GM19395 (cell line): ENCODE data around the gene TTC4.

Experiments used
- ATAC-seq: cut with Tn5 transposase; IDR thresholded peaks from one replicate; pipeline ENCODE4 v1.9.1; 2021; ENCODE audit warnings: mild to moderate bottlenecking, moderate library complexity; ENCODE audit not compliant: unreplicated experiment

The TTC4 gene

GRCh38 chr1:54703471-54703870 is 12.2 kb upstream of the TTC4 start:
- ATAC-seq = no peak

GRCh38 chr1:54705153-54705552 is 10.5 kb upstream of the TTC4 start:
- ATAC-seq = no peak

GRCh38 chr1:54706419-54706818 is 9.2 kb upstream of the TTC4 start:
- no peak for ATAC-seq

- ATAC-seq = no peak
These were observed 7.3 kb upstream of the TTC4 start for GRCh38 chr1:54708385-54708784.

GRCh38 chr1:54709547-54710292 is 5.9 kb upstream of the TTC4 start:
- no peak for ATAC-seq

GRCh38 chr1:54710434-54710833 is 5.2 kb upstream of the TTC4 start:
- ATAC-seq = no peak

GRCh38 chr1:54710841-54711240 is 4.8 kb upstream of the TTC4 start:
- no peak for ATAC-seq

GRCh38 chr1:54711536-54711935 is 4.1 kb upstream of the TTC4 start:
- no peak for ATAC-seq

- ATAC-seq = no peak
These were observed 674 bp upstream of the TTC4 start for GRCh38 chr1:54714881-54715492.

- ATAC-seq = peak; percentile 10
These were observed 812 bp downstream of the TTC4 start for GRCh38 chr1:54716299-54717047.

- ATAC-seq = no peak
These were observed 6.1 kb downstream of the TTC4 start for GRCh38 chr1:54721719-54722118.

- no peak for ATAC-seq
These were observed 8.3 kb downstream of the TTC4 start for GRCh38 chr1:54723985-54724384.

- ATAC-seq = no peak
These were observed 9.1 kb downstream of the TTC4 start for GRCh38 chr1:54724771-54725170.

- no peak for ATAC-seq
These were observed 12.4 kb downstream of the TTC4 start for GRCh38 chr1:54728027-54728426.

- no peak for ATAC-seq
These were observed 21.0 kb downstream of the TTC4 start for GRCh38 chr1:54736685-54737084.

- no peak for ATAC-seq
These were observed 22.6 kb downstream of the TTC4 start for GRCh38 chr1:54738244-54738643.

GRCh38 chr1:54741531-54741930 is 25.9 kb downstream of the TTC4 start:
- ATAC-seq = no peak

GRCh38 chr1:54742282-54742681 is 26.6 kb downstream of the TTC4 start:
- no peak for ATAC-seq

- no peak for ATAC-seq
These were observed 28.0 kb downstream of the TTC4 start for GRCh38 chr1:54743416-54744226.

GRCh38 chr1:54744696-54745095 is 29.0 kb downstream of the TTC4 start:
- ATAC-seq = no peak

- no peak for ATAC-seq
These were observed 29.6 kb downstream of the TTC4 start for GRCh38 chr1:54745274-54745673.
